Endodermal cell (in vitro differentiated cells): ENCODE data around the gene PTPRO. TPM values are rescaled to one million over a fixed set of nuclear protein-coding genes. Genes with fewer than 3 reads are reported as not detected.

Source experiments
- DNase-seq: peaks from one replicate; pipeline ENCODE4 v3.0.0-alpha.2; 2017
- H3K27ac ChIP-seq: 2 replicates; pipeline ENCODE4 v1.5.1; 2013; ENCODE audit warnings: mild to moderate bottlenecking, low read depth, low read length, moderate library complexity
- H3K27me3 ChIP-seq: 2 replicates; pipeline ENCODE4 v1.6.1; 2013; ENCODE audit warnings: mild to moderate bottlenecking, low read length, moderate library complexity; ENCODE audit not compliant: insufficient read depth, control insufficient read depth, poor library complexity, severe bottlenecking
- H3K36me3 ChIP-seq: 2 replicates; pipeline ENCODE4 v1.7.0; 2013; ENCODE audit warnings: mild to moderate bottlenecking, low read length, moderate library complexity; ENCODE audit not compliant: control insufficient read depth, insufficient read depth
- H3K4me1 ChIP-seq: one replicate; pipeline ENCODE4 v1.7.0; 2013; ENCODE audit warnings: low read length; ENCODE audit not compliant: control insufficient read depth, insufficient read depth
- H3K4me3 ChIP-seq: 2 replicates; pipeline ENCODE4 v1.5.1; 2013; ENCODE audit warnings: mild to moderate bottlenecking, low read length, moderate library complexity
- H3K9ac ChIP-seq: 2 replicates; pipeline ENCODE4 v1.6.1; 2013; ENCODE audit warnings: mild to moderate bottlenecking, low read length, moderate library complexity; ENCODE audit not compliant: poor library complexity, severe bottlenecking; ENCODE audit errors: extremely low read depth
- H3K9me3 ChIP-seq: 2 replicates; pipeline ENCODE4 v1.6.1; 2013; ENCODE audit warnings: mild to moderate bottlenecking, low read length, moderate library complexity; ENCODE audit not compliant: control insufficient read depth
- H3K27ac Mint-ChIP-seq: 2 replicates; pipeline ENCODE4 v1.8.0; 2020; ENCODE audit warnings: mixed read lengths
- H3K27me3 Mint-ChIP-seq: 2 replicates; pipeline ENCODE4 v1.8.0; 2021; ENCODE audit warnings: mild to moderate bottlenecking, mixed read lengths; ENCODE audit not compliant: insufficient read depth
- H3K36me3 Mint-ChIP-seq: 2 replicates; pipeline ENCODE4 v1.8.0; 2020; ENCODE audit warnings: low read depth, mixed read lengths
- H3K4me1 Mint-ChIP-seq: 2 replicates; pipeline ENCODE4 v1.8.0; 2020; ENCODE audit warnings: mixed read lengths
- H3K4me3 Mint-ChIP-seq: 2 replicates; pipeline ENCODE4 v1.8.0; 2020; ENCODE audit warnings: mild to moderate bottlenecking, moderate library complexity, mixed read lengths
- H3K9me3 Mint-ChIP-seq: 2 replicates; pipeline ENCODE4 v1.8.0; 2020; ENCODE audit warnings: mild to moderate bottlenecking, mixed read lengths
- CTCF ChIP-seq: fragments of 200-600 bp; sonication (generic); conservative IDR thresholded peaks from 2 replicates; pipeline ENCODE4 v1.5.0; 2021; ENCODE audit warnings: antibody characterized with exemption, mild to moderate bottlenecking
- WGBS, 2 experiments: methylation state at CpG; one replicate each; pipeline versions ENCODE4 v1.1.5 to v1.1.7; 2013; ENCODE audit warnings: missing lambda C conversion rate in 2 of 2, mixed read lengths in 1 of 2; ENCODE audit not compliant: insufficient coverage in 1 of 2, insufficient read length in 1 of 2; 5-methylcytosine and 5-hydroxymethylcytosine counted together
- total RNA-seq, 2 donors: library from RNA; stranded (reverse); fragmentation: NEBNext Ultra II Directional in 1 of 2; extraction: Animal tissue kit (Norgen Biotek cat#: 25700) in 1 of 2; gene quantifications; 2 replicates in 1 of 2; 3 replicates in 1 of 2; pipeline ENCODE4 v1.2.1, GENCODE V29; 2021

PTPRO gene
- total RNA-seq, 2 donors from 2014 or later = 0.31 TPM; not detected in 1

- no peaks in the 10 kb centered on the region for H3K36me3 ChIP-seq
- H3K27me3 Mint-ChIP-seq = peaks cover 2% of the 10 kb centered on the region
- H3K27me3 ChIP-seq = no peaks in the 10 kb centered on the region
- H3K27ac ChIP-seq = no peak overlapping the region
- H3K36me3 Mint-ChIP-seq = no peaks in the 10 kb centered on the region
- no peaks in the 10 kb centered on the region for H3K9me3 ChIP-seq
- no peak overlapping the region for H3K9ac ChIP-seq
- H3K4me3 Mint-ChIP-seq = no peak overlapping the region
- no peak overlapping the region for H3K4me3 ChIP-seq
- H3K4me1 Mint-ChIP-seq = no peaks in the 10 kb centered on the region
- H3K27ac Mint-ChIP-seq = no peak overlapping the region
- DNase-seq = no peak
- H3K4me1 ChIP-seq = no peaks in the 10 kb centered on the region
- TF ChIP-seq CTCF = no peak
- H3K9me3 Mint-ChIP-seq = no peaks in the 10 kb centered on the region
These were observed 174.4 kb downstream of the PTPRO start for GRCh38 chr12:15496738-15497137.

- Histone ChIP-seq H3K9me3 (no peaks in the 10 kb centered on the region), H3K36me3 (no peaks in the 10 kb centered on the region), H3K4me1 (no peaks in the 10 kb centered on the region), H3K27ac (no peak overlapping the region), H3K27me3 (no peaks in the 10 kb centered on the region), H3K9ac (no peak overlapping the region), H3K4me3 (no peak overlapping the region)
- Mint-ChIP-seq H3K27ac (no peak overlapping the region), H3K36me3 (no peaks in the 10 kb centered on the region), H3K4me1 (no peaks in the 10 kb centered on the region), H3K27me3 (peaks cover 2% of the 10 kb centered on the region), H3K4me3 (no peak overlapping the region), H3K9me3 (no peaks in the 10 kb centered on the region)
- no peak for DNase-seq
- no peak for TF ChIP-seq CTCF
- WGBS, 2 experiments = 82 to 91% methylated on average over 3 to 4 of the region's 4 CpGs
These were observed 175.5 kb downstream of the PTPRO start for GRCh38 chr12:15497671-15498292.

GRCh38 chr12:15502211-15502610, 179.9 kb downstream of the PTPRO start:
- no peak for TF ChIP-seq CTCF
- H3K36me3 Mint-ChIP-seq = no peaks in the 10 kb centered on the region
- 50% methylated on average over 2 of the region's 2 CpGs; no CpG with 5 or more reads in 1 of the 2 experiments for WGBS, 2 experiments
- Histone ChIP-seq H3K27ac (no peak overlapping the region), H3K36me3 (no peaks in the 10 kb centered on the region), H3K9me3 (no peaks in the 10 kb centered on the region), H3K4me1 (no peaks in the 10 kb centered on the region), H3K27me3 (no peaks in the 10 kb centered on the region), H3K4me3 (no peak overlapping the region), H3K9ac (no peak overlapping the region)
- no peak overlapping the region for H3K4me3 Mint-ChIP-seq
- no peaks in the 10 kb centered on the region for H3K9me3 Mint-ChIP-seq
- DNase-seq = no peak
- no peaks in the 10 kb centered on the region for H3K4me1 Mint-ChIP-seq
- no peak overlapping the region for H3K27ac Mint-ChIP-seq
- H3K27me3 Mint-ChIP-seq = no peaks in the 10 kb centered on the region
